ENCODE results near the gene TRERF1.

The TRERF1 gene

GRCh38 chr6:42268016-42268834 is 183.5 kb downstream of the TRERF1 start:
- no peak for DNase-seq

- DNase-seq: no peak
Measured at GRCh38 chr6:42266538-42266937, 185.2 kb downstream of the TRERF1 start.

- no peak for DNase-seq
Measured at GRCh38 chr6:42264852-42265390, 186.8 kb downstream of the TRERF1 start.

GRCh38 chr6:42264162-42264851 is 187.4 kb downstream of the TRERF1 start:
- no peak for DNase-seq

GRCh38 chr6:42263165-42263728 is 188.5 kb downstream of the TRERF1 start:
- no peak for DNase-seq

GRCh38 chr6:42260972-42261371 is 190.8 kb downstream of the TRERF1 start:
- DNase-seq: peak; percentile 42

GRCh38 chr6:42260396-42260888 is 191.3 kb downstream of the TRERF1 start:
- DNase-seq: no peak

- DNase-seq: no peak
Measured at GRCh38 chr6:42259841-42260395, 191.8 kb downstream of the TRERF1 start.

- no peak for DNase-seq
Measured at GRCh38 chr6:42259286-42259685, 192.4 kb downstream of the TRERF1 start.

GRCh38 chr6:42257614-42258013 is 194.1 kb downstream of the TRERF1 start:
- no peak for DNase-seq

- DNase-seq: no peak
Measured at GRCh38 chr6:42257063-42257462, 194.7 kb downstream of the TRERF1 start.

GRCh38 chr6:42255050-42255449 is 196.7 kb downstream of the TRERF1 start:
- DNase-seq: no peak

- no peak for DNase-seq
Measured at GRCh38 chr6:42254505-42254904, 197.2 kb downstream of the TRERF1 start.

GRCh38 chr6:42251911-42252637 is 199.7 kb downstream of the TRERF1 start:
- no peak for DNase-seq

GRCh38 chr6:42251500-42251899 is 200.2 kb downstream of the TRERF1 start:
- no peak for DNase-seq

GRCh38 chr6:42250274-42250931 is 201.3 kb downstream of the TRERF1 start:
- no peak for DNase-seq

- no peak for DNase-seq
Measured at GRCh38 chr6:42249279-42249678, 202.4 kb downstream of the TRERF1 start.

GRCh38 chr6:42243046-42243445 is 208.7 kb downstream of the TRERF1 start:
- DNase-seq: no peak

- DNase-seq: no peak
Measured at GRCh38 chr6:42241915-42242314, 209.8 kb downstream of the TRERF1 start.

- DNase-seq: no peak
Measured at GRCh38 chr6:42239736-42240375, 211.9 kb downstream of the TRERF1 start.

GRCh38 chr6:42239333-42239732 is 212.4 kb downstream of the TRERF1 start:
- no peak for DNase-seq
